OCI-LY3 (cell line): ENCODE measurements around the gene CTXND2.
"Not testable (repeated sequence)": the region's sequence is repeated elsewhere in the genome, so short reads cannot be mapped to it uniquely, and the experiment has no call there.

Experiments used
- H2AFZ ChIP-seq: fragments of 200-600, 300-600 bp; shearing (Covaris generic); 2 replicates; pipeline ENCODE4 v1.6.0; 2014; ENCODE audit warnings: antibody characterized with exemption, low read depth, low read length
- H3K27ac ChIP-seq: fragments of 200-600, 300-600 bp; sonication (generic); 2 replicates; pipeline ENCODE4 v1.5.1; 2014; ENCODE audit warnings: mild to moderate bottlenecking, low read length, moderate library complexity, mixed read lengths
- H3K27me3 ChIP-seq: fragments of 200-600, 300-600 bp; sonication (generic); 2 replicates; pipeline ENCODE4 v1.6.1; 2014; ENCODE audit warnings: low read depth, low read length, mixed read lengths
- H3K36me3 ChIP-seq: fragments of 200-600, 300-600 bp; sonication (generic); replicated peaks from 2 replicates; pipeline ENCODE3; 2014; ENCODE audit warnings: low read depth, low read length, mixed read lengths
- H3K4me1 ChIP-seq: fragments of 300-600, 200-600 bp; sonication (generic); 2 replicates; pipeline ENCODE4 v1.6.1; 2014; ENCODE audit warnings: low read length, mixed read lengths
- H3K4me2 ChIP-seq: fragments of 200-600, 300-600 bp; sonication (generic); 2 replicates; pipeline ENCODE4 v1.6.1; 2014; ENCODE audit warnings: low read length, mixed read lengths
- H3K4me3 ChIP-seq: fragments of 300-600, 200-600 bp; sonication (generic); 2 replicates; pipeline ENCODE4 v1.5.1; 2014; ENCODE audit warnings: antibody characterized with exemption, mild to moderate bottlenecking, low read length, moderate library complexity
- H3K79me2 ChIP-seq: fragments of 300-600, 200-600 bp; shearing (Covaris generic); 2 replicates; pipeline ENCODE4 v1.6.1; 2014; ENCODE audit warnings: mild to moderate bottlenecking, low read length, mixed read lengths
- H3K9ac ChIP-seq: fragments of 300-600, 200-600 bp; shearing (Covaris generic); 2 replicates; pipeline ENCODE4 v1.6.0; 2014; ENCODE audit warnings: mild to moderate bottlenecking, low read length, moderate library complexity
- H3K9me3 ChIP-seq: fragments of 200-600, 300-600 bp; shearing (Covaris generic); 2 replicates; pipeline ENCODE4 v1.6.1; 2014; ENCODE audit warnings: low read length, mixed read lengths; ENCODE audit not compliant: insufficient read depth
- H4K20me1 ChIP-seq: fragments of 200-600, 300-600 bp; sonication (generic); 2 replicates; pipeline ENCODE4 v1.6.1; 2016; ENCODE audit warnings: low read length, mixed read lengths; ENCODE audit not compliant: insufficient read depth
- EZH2phosphoT487 ChIP-seq: fragments of 200-600 bp; shearing (Covaris generic); IDR thresholded peaks from 2 replicates; pipeline ENCODE4 v1.6.1; 2018; ENCODE audit warnings: antibody characterized with exemption, mixed run types, low read depth
- TF ChIP-seq, protein P1 (sequence below): fragments of 200-600, 300-600 bp; sonication (generic); IDR thresholded peaks from 2 replicates; pipeline ENCODE4 v1.5.1; 2014; ENCODE audit warnings: antibody characterized with exemption, low read length, low read depth

The CTXND2 gene

DNA sequence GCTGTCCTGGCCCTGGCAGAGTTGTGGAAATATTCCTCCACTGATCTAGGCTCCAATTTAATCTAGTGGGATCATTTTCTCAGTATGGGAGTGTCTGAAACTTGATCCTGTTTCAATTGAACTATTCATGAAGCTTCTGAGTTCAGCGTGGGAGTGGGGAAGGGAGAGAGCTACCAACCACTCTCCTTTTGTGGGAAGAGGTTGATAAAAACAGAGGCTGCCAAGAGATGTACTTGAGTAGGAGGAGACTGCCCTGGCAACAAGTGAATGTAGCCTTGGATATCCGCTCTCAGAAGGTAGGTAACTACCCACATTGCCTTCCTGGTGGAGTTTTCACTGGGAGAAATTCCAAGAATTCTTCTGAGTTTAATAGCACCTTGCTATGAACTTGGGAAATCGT, at the start of gene CTXND2:
CTXND2 (plus strand) TSS at position 119 of the 400 bp plus-strand sequence. CDS start 25,179 bp downstream, outside the sequence.
- Histone ChIP-seq H3K9me3 (no peaks in the 10 kb centered on the region), H3K36me3 (no peaks in the 10 kb centered on the region), H2AFZ (no peak within 1 kb of the TSS), H3K4me3 (no peak within 1 kb of the TSS), H4K20me1 (no peaks in the 10 kb centered on the region), H3K4me2 (no peak within 1 kb of the TSS), H3K27ac (no peak within 1 kb of the TSS), H3K27me3 (peaks cover 12% of the 10 kb centered on the region; the same call in 1 of the 2 replicates), H3K9ac (no peak within 1 kb of the TSS), H3K79me2 (no peaks in the 10 kb centered on the region), H3K4me1 (peaks cover 9% of the 10 kb centered on the region)
- TF ChIP-seq, protein P1, sequence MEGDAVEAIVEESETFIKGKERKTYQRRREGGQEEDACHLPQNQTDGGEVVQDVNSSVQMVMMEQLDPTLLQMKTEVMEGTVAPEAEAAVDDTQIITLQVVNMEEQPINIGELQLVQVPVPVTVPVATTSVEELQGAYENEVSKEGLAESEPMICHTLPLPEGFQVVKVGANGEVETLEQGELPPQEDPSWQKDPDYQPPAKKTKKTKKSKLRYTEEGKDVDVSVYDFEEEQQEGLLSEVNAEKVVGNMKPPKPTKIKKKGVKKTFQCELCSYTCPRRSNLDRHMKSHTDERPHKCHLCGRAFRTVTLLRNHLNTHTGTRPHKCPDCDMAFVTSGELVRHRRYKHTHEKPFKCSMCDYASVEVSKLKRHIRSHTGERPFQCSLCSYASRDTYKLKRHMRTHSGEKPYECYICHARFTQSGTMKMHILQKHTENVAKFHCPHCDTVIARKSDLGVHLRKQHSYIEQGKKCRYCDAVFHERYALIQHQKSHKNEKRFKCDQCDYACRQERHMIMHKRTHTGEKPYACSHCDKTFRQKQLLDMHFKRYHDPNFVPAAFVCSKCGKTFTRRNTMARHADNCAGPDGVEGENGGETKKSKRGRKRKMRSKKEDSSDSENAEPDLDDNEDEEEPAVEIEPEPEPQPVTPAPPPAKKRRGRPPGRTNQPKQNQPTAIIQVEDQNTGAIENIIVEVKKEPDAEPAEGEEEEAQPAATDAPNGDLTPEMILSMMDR = no peak
- TF ChIP-seq EZH2phosphoT487 = no peak

DNA sequence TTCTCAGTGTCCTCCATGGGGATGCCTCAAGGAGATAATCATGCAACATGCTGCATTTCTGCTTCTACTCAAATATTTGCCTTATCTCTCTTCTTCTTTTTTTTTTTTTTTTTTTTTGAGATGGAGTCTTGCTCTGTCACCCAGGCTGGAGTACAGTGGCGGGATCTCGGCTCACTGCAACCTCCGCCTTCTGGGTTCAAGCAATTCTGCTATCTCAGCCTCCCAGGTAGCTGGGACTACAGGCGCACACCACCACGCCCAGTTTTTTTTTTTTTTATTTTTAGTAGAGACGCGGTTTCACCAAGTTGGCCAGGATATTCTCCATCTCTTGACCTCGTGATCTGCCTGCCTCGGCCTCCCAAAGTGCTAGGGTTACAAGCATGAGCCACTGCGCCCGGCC, 46.1 kb upstream of the CTXND2 start:
- H3K9me3 ChIP-seq, H3K27me3 ChIP-seq, H3K27ac ChIP-seq, H3K79me2 ChIP-seq, H3K9ac ChIP-seq, H2AFZ ChIP-seq, H4K20me1 ChIP-seq, H3K4me3 ChIP-seq, H3K4me2 ChIP-seq: not testable (repeated sequence)
- Histone ChIP-seq H3K4me1 (peaks cover 38% of the 10 kb centered on the region), H3K36me3 (peaks cover 42% of the 10 kb centered on the region)

DNA sequence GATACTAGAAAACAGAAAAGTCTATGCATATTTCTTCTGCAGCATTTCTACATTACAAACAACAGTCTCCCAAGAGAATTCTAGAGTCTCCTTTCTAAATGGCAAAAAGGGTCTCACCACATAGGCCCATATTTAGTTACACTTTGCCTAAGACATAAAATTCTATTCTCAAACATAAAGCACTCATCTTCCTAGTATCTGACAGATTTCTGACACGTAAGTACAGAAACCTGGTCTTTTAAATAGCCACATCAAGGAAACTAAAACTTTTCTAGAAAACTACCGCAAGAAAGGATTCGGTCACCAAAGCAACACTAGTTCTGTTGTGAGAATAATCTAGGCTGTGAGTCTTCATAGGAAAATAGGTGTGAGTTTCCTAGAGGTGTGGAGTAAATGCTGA, 45.3 kb upstream of the CTXND2 start:
- H3K36me3 ChIP-seq = peaks cover 44% of the 10 kb centered on the region
- H3K4me2 ChIP-seq = no peak overlapping the region
- H3K9ac ChIP-seq = no peak overlapping the region
- TF ChIP-seq, protein P1 = no peak
- TF ChIP-seq EZH2phosphoT487 = no peak
- H3K9me3 ChIP-seq = no peaks in the 10 kb centered on the region
- H3K79me2 ChIP-seq = no peaks in the 10 kb centered on the region
- no peak overlapping the region for H3K27ac ChIP-seq
- H2AFZ ChIP-seq = no peak overlapping the region
- no peaks in the 10 kb centered on the region for H4K20me1 ChIP-seq
- H3K27me3 ChIP-seq = no peaks in the 10 kb centered on the region
- no peak overlapping the region for H3K4me3 ChIP-seq
- H3K4me1 ChIP-seq = peaks cover 36% of the 10 kb centered on the region

DNA sequence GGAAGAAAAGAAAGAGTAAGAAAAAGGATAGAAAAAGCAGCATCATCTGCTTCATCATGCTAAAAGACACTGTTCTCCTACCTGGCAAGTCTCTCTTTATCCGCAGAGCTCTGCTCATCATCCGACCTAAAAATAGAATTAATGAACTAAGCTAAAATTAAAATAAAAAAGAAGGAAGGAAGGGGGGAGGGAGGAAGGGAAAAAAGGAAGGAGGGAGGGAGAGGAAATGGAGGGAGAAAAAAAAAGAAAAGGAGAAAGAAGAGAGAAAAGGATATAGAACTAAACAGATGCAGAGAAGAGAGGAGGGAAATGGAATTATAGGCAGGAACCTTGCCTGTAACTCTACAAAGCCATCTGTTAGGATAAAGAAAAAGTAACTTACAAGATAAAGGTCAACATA, 44.6 kb upstream of the CTXND2 start:
- H3K4me3 ChIP-seq = no peak overlapping the region
- H3K27ac ChIP-seq = no peak overlapping the region

More for the DNA sequence above, 44.6 kb upstream of the CTXND2 start:
- H3K36me3 ChIP-seq = peaks cover 46% of the 10 kb centered on the region
- no peak overlapping the region for H3K4me2 ChIP-seq
- no peaks in the 10 kb centered on the region for H3K27me3 ChIP-seq
- H2AFZ ChIP-seq = no peak overlapping the region
- no peaks in the 10 kb centered on the region for H3K79me2 ChIP-seq
- H3K9me3 ChIP-seq = no peaks in the 10 kb centered on the region
- TF ChIP-seq EZH2phosphoT487 = no peak
- TF ChIP-seq, protein P1 = no peak
- no peaks in the 10 kb centered on the region for H4K20me1 ChIP-seq
- no peak overlapping the region for H3K9ac ChIP-seq
- H3K4me1 ChIP-seq = peaks cover 33% of the 10 kb centered on the region
